H1 (cell line): ENCODE results near the gene PIGV. TPM values are rescaled to one million over a fixed set of nuclear protein-coding genes. Genes with fewer than 3 reads are reported as not detected.

Experiments
- CTCF ChIA-PET: fragments of 300-600 bp; sonication (Branson Sonifier 250); formaldehyde crosslinking; loops from one replicate; lab custom pipeline; 2021; ENCODE audit not compliant: partially characterized antibody; lab: Charles Lee
- POLR2A ChIA-PET: fragments of 300-600 bp; sonication (Branson Sonifier 250); formaldehyde crosslinking; loops from one replicate; lab custom pipeline; 2021; ENCODE audit warnings: inconsistent platforms; ENCODE audit not compliant: partially characterized antibody; lab: Charles Lee
- DNase-seq, 2 experiments: peaks; one replicate each; pipeline versions ENCODE4 v3.0.0 to v3.0.0-alpha.2; 2010 to 2022; ENCODE audit warnings: low spot score in 2 of 2, low read depth in 1 of 2, mixed read lengths in 1 of 2
- FAIRE-seq: peaks from 2 replicates; lab custom pipeline; 2011; peaks lifted over from hg19 to GRCh38; lab: Jason Lieb, UNC
- H2AFZ ChIP-seq: 2 replicates; pipeline ENCODE4 v1.8.1; 2012; ENCODE audit warnings: low read length, inconsistent platforms
- H2AK5ac ChIP-seq: 2 replicates; pipeline ENCODE4 v1.6.1; 2013; ENCODE audit warnings: low read depth, low read length
- H2BK120ac ChIP-seq: replicated peaks from 2 replicates; pipeline ENCODE3; 2013; ENCODE audit warnings: low read depth, low read length, inconsistent platforms
- H2BK12ac ChIP-seq: 2 replicates; pipeline ENCODE4 v1.6.1; 2013; ENCODE audit warnings: low read depth, low read length
- H2BK15ac ChIP-seq: 2 replicates; pipeline ENCODE4 v1.6.1; 2013; ENCODE audit warnings: low read length
- H2BK20ac ChIP-seq: 2 replicates; pipeline ENCODE4 v1.6.1; 2013; ENCODE audit warnings: low read length
- H2BK5ac ChIP-seq: 2 replicates; pipeline ENCODE4 v1.6.1; 2013; ENCODE audit warnings: low read depth, low read length
- H3K14ac ChIP-seq: 2 replicates; pipeline ENCODE4 v1.6.1; 2013; ENCODE audit warnings: inconsistent platforms; ENCODE audit not compliant: insufficient read length
- H3K18ac ChIP-seq: 2 replicates; pipeline ENCODE4 v1.6.1; 2013; ENCODE audit warnings: low read length; ENCODE audit errors: extremely low read depth
- H3K23ac ChIP-seq: 2 replicates; pipeline ENCODE4 v1.6.1; 2013; ENCODE audit warnings: inconsistent platforms; ENCODE audit not compliant: insufficient read length
- H3K23me2 ChIP-seq: 2 replicates; pipeline ENCODE4 v1.6.1; 2013; ENCODE audit warnings: low read depth, low read length
- H3K27ac ChIP-seq: 2 replicates; pipeline ENCODE4 v1.6.1; 2011; ENCODE audit warnings: low read depth, low read length, inconsistent platforms
- H3K27me3 ChIP-seq, 4 experiments: replicated peaks in 1 of 4; 1 replicate in 1 of 4; 2 replicates in 3 of 4; pipeline versions ENCODE4 v1.6.1 to v1.8.1; 2011 to 2013; ENCODE audit warnings: low read length in 3 of 4, mild to moderate bottlenecking in 3 of 4, inconsistent platforms in 2 of 4, mixed read lengths in 2 of 4, moderate library complexity in 1 of 4; ENCODE audit not compliant: control insufficient read depth in 3 of 4, insufficient read depth in 3 of 4; ENCODE audit errors: extremely low read depth in 1 of 4
- H3K36me3 ChIP-seq, 4 experiments: 2 replicates each; pipeline versions ENCODE4 v1.6.1 to v1.8.1; 2011 to 2013; ENCODE audit warnings: mild to moderate bottlenecking in 4 of 4, low read length in 3 of 4, moderate library complexity in 2 of 4, control low read depth in 1 of 4, inconsistent platforms in 1 of 4; ENCODE audit not compliant: insufficient read depth in 4 of 4, control insufficient read depth in 2 of 4
- H3K4ac ChIP-seq: replicated peaks from 2 replicates; pipeline ENCODE3; 2013; ENCODE audit warnings: low read length, low read depth, mixed read lengths, inconsistent platforms; ENCODE audit not compliant: insufficient read length
- H3K4me1 ChIP-seq, 4 experiments: replicated peaks in 1 of 4; 1 replicate in 1 of 4; 2 replicates in 3 of 4; pipeline versions ENCODE4 v1.6.1 to v1.8.1; 2011 to 2013; ENCODE audit warnings: low read length in 3 of 4, inconsistent platforms in 2 of 4, mixed read lengths in 1 of 4; ENCODE audit not compliant: insufficient read depth in 4 of 4, control insufficient read depth in 3 of 4
- H3K4me2 ChIP-seq, 2 experiments: 2 replicates each; pipeline versions ENCODE4 v1.6.1 to v1.8.1; 2011 to 2013; ENCODE audit warnings: low read depth in 2 of 2, low read length in 2 of 2, control low read depth in 1 of 2, inconsistent platforms in 1 of 2, mild to moderate bottlenecking in 1 of 2; ENCODE audit not compliant: insufficient read depth in 1 of 2
- H3K4me3 ChIP-seq, 4 experiments: fragments of 200-600, 300-600 bp in 1 of 4; sonication (generic), shearing (Covaris generic), sonication (Bioruptor Twin) in 1 of 4; 2 replicates each; pipeline versions ENCODE4 v1.5.1 to v1.8.1; 2011 to 2016; ENCODE audit warnings: low read length in 4 of 4, low read depth in 3 of 4, control low read depth in 2 of 4, inconsistent platforms in 2 of 4, mild to moderate bottlenecking in 2 of 4, mixed read lengths in 1 of 4, moderate library complexity in 1 of 4; ENCODE audit not compliant: insufficient read depth in 2 of 4; ENCODE audit errors: extremely low read depth in 1 of 4
- H3K56ac ChIP-seq: replicated peaks from 2 replicates; pipeline ENCODE3; 2013; ENCODE audit warnings: low read depth, mild to moderate bottlenecking, mixed read lengths, low read length, inconsistent platforms; ENCODE audit not compliant: insufficient read length
- H3K79me1 ChIP-seq: 2 replicates; pipeline ENCODE4 v1.6.1; 2013; ENCODE audit warnings: low read depth, low read length, control low read depth
- H3K79me2 ChIP-seq, 2 experiments: 2 replicates each; pipeline versions ENCODE4 v1.6.1 to v1.8.1; 2012 to 2013; ENCODE audit warnings: low read length in 2 of 2, mild to moderate bottlenecking in 2 of 2, inconsistent platforms in 1 of 2; ENCODE audit not compliant: insufficient read depth in 2 of 2, control insufficient read depth in 1 of 2
- H3K9ac ChIP-seq, 4 experiments: replicated peaks in 1 of 4; 1 replicate in 1 of 4; 2 replicates in 3 of 4; pipeline versions ENCODE4 v1.6.1 to v1.8.1; 2011 to 2013; ENCODE audit warnings: low read depth in 3 of 4, low read length in 3 of 4, control low read depth in 2 of 4, mild to moderate bottlenecking in 2 of 4, moderate library complexity in 2 of 4, inconsistent platforms in 1 of 4; ENCODE audit errors: extremely low read depth in 1 of 4
- H3K9me3 ChIP-seq, 2 experiments: 2 replicates each; pipeline versions ENCODE4 v1.6.1 to v1.8.1; 2012 to 2013; ENCODE audit warnings: mild to moderate bottlenecking in 2 of 2, moderate library complexity in 2 of 2, control low read depth in 1 of 2, inconsistent platforms in 1 of 2, low read depth in 1 of 2, low read length in 1 of 2, mixed read lengths in 1 of 2; ENCODE audit not compliant: insufficient read depth in 2 of 2
- H4K20me1 ChIP-seq, 2 experiments: replicated peaks in 1 of 2; 2 replicates each; pipeline versions ENCODE3 to v1.8.1; 2011 to 2013; ENCODE audit warnings: inconsistent platforms in 2 of 2, low read length in 2 of 2, mild to moderate bottlenecking in 1 of 2; ENCODE audit not compliant: insufficient read depth in 2 of 2, control insufficient read depth in 1 of 2
- H4K5ac ChIP-seq: 2 replicates; pipeline ENCODE4 v1.6.1; 2013; ENCODE audit warnings: low read length, low read depth, mixed read lengths, inconsistent platforms; ENCODE audit not compliant: insufficient read length
- H4K8ac ChIP-seq: 2 replicates; pipeline ENCODE4 v1.8.0; 2013; ENCODE audit warnings: mild to moderate bottlenecking, moderate library complexity, low read length, inconsistent platforms; ENCODE audit not compliant: insufficient read depth; ENCODE audit errors: extremely low read depth
- H4K91ac ChIP-seq: replicated peaks from 2 replicates; pipeline ENCODE3; 2013; ENCODE audit warnings: low read length, mixed read lengths, inconsistent platforms; ENCODE audit not compliant: insufficient read length
- BCL11A ChIP-seq, 2 experiments: IDR thresholded peaks; one replicate each; pipeline ENCODE4 v1.6.1; 2011; ENCODE audit warnings: low read depth in 2 of 2, low read length in 2 of 2, mild to moderate bottlenecking in 2 of 2
- CREB1 ChIP-seq: IDR thresholded peaks from 2 replicates; pipeline ENCODE4 v1.6.1; 2012; ENCODE audit warnings: inconsistent platforms
- SIN3A ChIP-seq, 2 experiments: IDR thresholded peaks in 1 of 2; conservative IDR thresholded peaks in 1 of 2; 2 replicates each; pipeline ENCODE4 v1.6.1; 2011 to 2012; ENCODE audit warnings: low read length in 2 of 2, improper control_type of control experiment in 1 of 2, low read depth in 1 of 2, mild to moderate bottlenecking in 1 of 2
- SIX5 ChIP-seq: IDR thresholded peaks from 2 replicates; pipeline ENCODE4 v1.6.1; 2011; ENCODE audit warnings: mild to moderate bottlenecking, low read depth, low read length
- TCF12 ChIP-seq: IDR thresholded peaks from 2 replicates; pipeline ENCODE4 v1.6.1; 2011; ENCODE audit warnings: low read depth, mild to moderate bottlenecking, low read length
- WGBS, 2 experiments: shearing (Covaris generic) in 1 of 2; methylation state at CpG; one replicate each; pipeline versions ENCODE4 v1.1.6 to v1.1.7; 2013 to 2015; ENCODE audit warnings: low lambda C conversion rate in 2 of 2, mixed read lengths in 2 of 2, inconsistent platforms in 1 of 2, low coverage in 1 of 2, missing lambda C conversion rate in 1 of 2; ENCODE audit not compliant: insufficient replicate concordance in 2 of 2, insufficient coverage in 1 of 2, insufficient read length in 1 of 2; ENCODE audit errors: extremely low coverage in 1 of 2, missing lambda C conversion rate in 1 of 2; 5-methylcytosine and 5-hydroxymethylcytosine counted together
- polyA plus RNA-seq, 7 experiments: library from polyadenylated mRNA; depleted of rRNA in 3 of 7; stranded (reverse) in 5 of 7; unstranded in 2 of 7; fragments of >200 nt in 5 of 7; fragments of 200-250 nt in 2 of 7; gene quantifications; 1 replicate in 5 of 7; 2 replicates in 1 of 7; 4 replicates in 1 of 7; pipeline versions ENCODE4 v1.2.1 to v1.2.3, GENCODE V29; 2011 to 2013; ENCODE audit warnings: missing spikeins in 2 of 7, mixed read lengths in 2 of 7
- total RNA-seq: library from RNA; stranded (reverse); fragmentation: NEBNext Ultra II Directional; extraction: Animal tissue kit (Norgen Biotek cat#: 25700); gene quantifications from 2 replicates; pipeline ENCODE4 v1.2.1, GENCODE V29; 2021

The PIGV gene
- total and polyA plus RNA-seq, 2 of the 8 experiments (the other 6 are each of a cell fraction or from before 2014, with no cell fraction given), result 8.5 to 20.9 TPM

DNA sequence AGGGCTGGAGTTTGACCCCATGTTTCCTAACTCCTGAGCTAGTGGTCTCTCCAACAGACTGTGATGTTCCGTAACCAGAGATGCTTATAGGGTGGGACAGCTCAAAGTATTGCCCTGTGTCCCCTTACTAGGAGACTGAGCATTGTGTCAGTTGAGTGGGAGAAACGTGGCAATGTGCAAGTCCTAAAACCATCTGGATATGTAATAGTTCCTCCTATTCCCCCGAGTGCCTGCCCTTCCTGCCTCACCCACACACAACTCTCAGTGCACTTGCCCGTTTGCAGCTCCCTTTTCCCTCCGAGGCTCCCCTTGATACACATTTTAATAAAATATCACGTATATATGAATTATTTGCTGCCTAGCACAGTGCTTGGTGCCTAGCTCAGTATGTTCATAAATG lies 3.4 kb downstream of the PIGV start:
- H3K9ac ChIP-seq, result no peak overlapping the region
- no peak overlapping the region for H2BK15ac ChIP-seq
- no peak overlapping the region for H2BK20ac ChIP-seq
- no peak overlapping the region for H2BK5ac ChIP-seq
- H3K79me2 ChIP-seq, result no peaks in the 10 kb centered on the region
- no peak overlapping the region for H4K5ac ChIP-seq
- no peaks in the 10 kb centered on the region for H3K9me3 ChIP-seq
- no peak overlapping the region for H3K23ac ChIP-seq
- H3K27me3 ChIP-seq, result no peaks in the 10 kb centered on the region
- peaks cover 0 to 2% of the 10 kb centered on the region in 2 experiments for H4K20me1 ChIP-seq
- peaks cover 3 to 14% (median 10%) of the 10 kb centered on the region in 4 experiments; a peak in 6 of 7 replicates for H3K4me1 ChIP-seq
- no peak overlapping the region for H3K18ac ChIP-seq
- H2BK12ac ChIP-seq, result no peak overlapping the region
- no peak overlapping the region for H2BK120ac ChIP-seq
- H2AK5ac ChIP-seq, result no peak overlapping the region
- no peak overlapping the region for H3K4me2 ChIP-seq
- no peak for TF ChIP-seq SIX5
- no peak for TF ChIP-seq CREB1
- TF ChIP-seq TCF12, result no peak
- TF ChIP-seq SIN3A (conservative IDR thresholded peaks at IDR 0.05 in 1 of 2, IDR thresholded peaks at IDR 0.05 in 1 of 2; ENCODE audit: low read depth in 1 of 2, low read length in 2 of 2), result no peak
- TF ChIP-seq BCL11A (IDR thresholded peaks at IDR 0.05; ENCODE audit: low read depth in 2 of 2, low read length in 2 of 2), result no peak
- no peak overlapping the region for H3K56ac ChIP-seq
- no peak overlapping the region for H3K4ac ChIP-seq
- H4K91ac ChIP-seq, result no peak overlapping the region
- H3K79me1 ChIP-seq, result no peaks in the 10 kb centered on the region
- no peak overlapping the region for H3K14ac ChIP-seq
- H3K27ac ChIP-seq, result no peak overlapping the region
- FAIRE-seq, result no peak
- peaks cover 14% of the 10 kb centered on the region for H3K23me2 ChIP-seq
- CTCF ChIA-PET, result interaction anchor here (0.7 to 6.9 kb wide), 14 partner anchors 9 to 189 kb away, joined by 3 to 121 read pairs (median 14); no protein-coding TSS in a partner anchor
- POLR2A ChIA-PET, result interaction anchor here (1.0 kb wide), 1 partner anchor 9 kb away, joined by 3 read pairs; no protein-coding TSS in a partner anchor
- DNase-seq, result no peak
- H3K4me3 ChIP-seq, result no peak overlapping the region
- WGBS, 2 experiments, result 87% methylated on average over 6 of the region's 6 CpGs; no CpG with 5 or more reads in 1 of the 2 experiments
- H3K36me3 ChIP-seq, result peaks cover 0 to 8% (median 6%) of the 10 kb centered on the region in 4 experiments; a peak in 6 of 8 replicates
- no peak overlapping the region for H4K8ac ChIP-seq
- H2AFZ ChIP-seq, result no peak overlapping the region
